HepG2 (cell line): Measurements from ENCODE around the gene L3MBTL4. TPM values are rescaled to one million over a fixed set of nuclear protein-coding genes. Genes with fewer than 3 reads are reported as not detected.

ENCODE experiments used
- ELF4 ChIP-seq: sonication (generic); formaldehyde crosslinking; IDR thresholded peaks from 2 replicates; pipeline ENCODE4 v1.5.0; 2020; ENCODE audit warnings: missing genetic modification reagents, mild to moderate bottlenecking, moderate library complexity, borderline replicate concordance
- ETV5 ChIP-seq: IDR thresholded peaks from 2 replicates; pipeline ENCODE4 v1.6.1; 2018; ENCODE audit warnings: missing biosample characterization, missing genetic modification reagents, inconsistent platforms, borderline replicate concordance
- FIP1L1 ChIP-seq: fragments of 200-400 bp; formaldehyde crosslinking; IDR thresholded peaks from 2 replicates; pipeline ENCODE4 v1.6.1; 2018; ENCODE audit warnings: low read depth, mild to moderate bottlenecking, low read length, moderate library complexity, borderline replicate concordance; ENCODE audit not compliant: insufficient read depth
- GFI1 ChIP-seq: sonication (generic); formaldehyde crosslinking; IDR thresholded peaks from 2 replicates; pipeline ENCODE4 v1.5.0; 2020; ENCODE audit warnings: missing genetic modification reagents, mild to moderate bottlenecking, borderline replicate concordance
- GTF2F1 ChIP-seq: fragments of 150-350 bp; IDR thresholded peaks from 2 replicates; pipeline ENCODE4 v1.6.1; 2014; ENCODE audit warnings: low read length
- HCFC1 ChIP-seq: fragments of 150-350 bp; IDR thresholded peaks from 2 replicates; pipeline ENCODE4 v1.6.1; 2014; ENCODE audit warnings: low read depth, low read length
- MLLT10 ChIP-seq: sonication (generic); formaldehyde crosslinking; IDR thresholded peaks from 2 replicates; pipeline ENCODE4 v1.4.0; 2020; ENCODE audit warnings: missing genetic modification reagents
- MTERF4 ChIP-seq: sonication (generic); formaldehyde crosslinking; IDR thresholded peaks from 2 replicates; pipeline ENCODE4 v1.8.0; 2023; ENCODE audit warnings: mild to moderate bottlenecking, missing genetic modification reagents
- NPAS2 ChIP-seq: sonication (generic); formaldehyde crosslinking; IDR thresholded peaks from 2 replicates; pipeline ENCODE4 v1.8.0; 2022; ENCODE audit warnings: mild to moderate bottlenecking, missing genetic modification reagents, borderline replicate concordance
- NR2F6 ChIP-seq, 2 experiments: IDR thresholded peaks; 2 replicates each; pipeline ENCODE4 v1.6.1; 2016; ENCODE audit warnings: antibody characterized with exemption in 1 of 2, mild to moderate bottlenecking in 1 of 2
- RARG ChIP-seq: sonication (generic); formaldehyde crosslinking; IDR thresholded peaks from 2 replicates; pipeline ENCODE4 v1.4.0; 2020; ENCODE audit warnings: low read depth, mild to moderate bottlenecking, missing genetic modification reagents
- REL ChIP-seq: sonication (generic); formaldehyde crosslinking; conservative IDR thresholded peaks from 2 replicates; pipeline ENCODE4 v1.8.0; 2022; ENCODE audit warnings: mild to moderate bottlenecking, missing genetic modification reagents, moderate library complexity
- REXO4 ChIP-seq: sonication (generic); formaldehyde crosslinking; IDR thresholded peaks from 2 replicates; pipeline ENCODE4 v1.8.0; 2022; ENCODE audit warnings: missing genetic modification reagents, mild to moderate bottlenecking, borderline replicate concordance
- TRIM24 ChIP-seq: sonication (generic); formaldehyde crosslinking; IDR thresholded peaks from 2 replicates; pipeline ENCODE4 v1.8.0; 2022; ENCODE audit warnings: mild to moderate bottlenecking, missing genetic modification reagents
- U2AF2 ChIP-seq: fragments of 200-400 bp; formaldehyde crosslinking; IDR thresholded peaks from 2 replicates; pipeline ENCODE4 v1.6.1; 2017; ENCODE audit warnings: low read depth, mild to moderate bottlenecking, low read length
- YEATS2 ChIP-seq: sonication (generic); formaldehyde crosslinking; IDR thresholded peaks from 2 replicates; pipeline ENCODE4 v1.4.0; 2020; ENCODE audit warnings: missing genetic modification reagents, borderline replicate concordance
- ZBED4 ChIP-seq: sonication (generic); formaldehyde crosslinking; IDR thresholded peaks from 2 replicates; pipeline ENCODE4 v1.4.0; 2020; ENCODE audit warnings: missing genetic modification reagents, borderline replicate concordance
- ZNF543 ChIP-seq: sonication (generic); formaldehyde crosslinking; IDR thresholded peaks from 2 replicates; pipeline ENCODE4 v1.4.0; 2020; ENCODE audit warnings: mild to moderate bottlenecking, missing genetic modification reagents
- ZNF557 ChIP-seq: sonication (generic); formaldehyde crosslinking; IDR thresholded peaks from 2 replicates; pipeline ENCODE4 v1.4.0; 2020; ENCODE audit warnings: missing genetic modification reagents
- ZNF75D ChIP-seq: sonication (generic); formaldehyde crosslinking; IDR thresholded peaks from 2 replicates; pipeline ENCODE4 v1.8.1; 2023; ENCODE audit warnings: missing genetic modification reagents, mild to moderate bottlenecking, borderline replicate concordance
- ZNF850 ChIP-seq: sonication (generic); formaldehyde crosslinking; conservative IDR thresholded peaks from 2 replicates; pipeline ENCODE4 v1.9.0; 2021; ENCODE audit warnings: mild to moderate bottlenecking, missing genetic modification reagents
- ZSCAN30 ChIP-seq: sonication (generic); formaldehyde crosslinking; IDR thresholded peaks from 2 replicates; pipeline ENCODE4 v1.5.0; 2020; ENCODE audit warnings: mild to moderate bottlenecking, missing genetic modification reagents
- polyA plus RNA-seq, 8 experiments: library from polyadenylated mRNA; depleted of rRNA in 3 of 8; stranded (reverse) in 7 of 8; unstranded in 1 of 8; fragments of >200 nt; fragmentation: Illumina TruSeq in 4 of 8; extraction: Trizol in 4 of 8; gene quantifications; 2 replicates each; pipeline versions ENCODE4 v1.2.1 to v1.2.3, GENCODE V29; 2011 to 2016; ENCODE audit warnings: low read depth in 4 of 8, missing spikeins in 1 of 8, mixed read lengths in 1 of 8; ENCODE audit not compliant: insufficient read depth in 1 of 8
- total RNA-seq, 5 experiments: library from RNA; depleted of rRNA; stranded (reverse); fragments of >200 nt; fragmentation: Illumina TruSeq; extraction: Trizol; gene quantifications; 2 replicates each; pipeline ENCODE4 v1.2.3, GENCODE V29; 2016; ENCODE audit warnings: low read depth in 1 of 5
- TF ChIP-seq, protein P1 (sequence below): sonication (generic); formaldehyde crosslinking; IDR thresholded peaks from 2 replicates; pipeline ENCODE4 v1.9.0; 2021; ENCODE audit warnings: missing genetic modification reagents, borderline replicate concordance

Gene L3MBTL4
- total and polyA plus RNA-seq, 2 of the 13 experiments (the other 11 are each of a cell fraction or from before 2014, with no cell fraction given), result 10.8 to 13.3 TPM

DNA sequence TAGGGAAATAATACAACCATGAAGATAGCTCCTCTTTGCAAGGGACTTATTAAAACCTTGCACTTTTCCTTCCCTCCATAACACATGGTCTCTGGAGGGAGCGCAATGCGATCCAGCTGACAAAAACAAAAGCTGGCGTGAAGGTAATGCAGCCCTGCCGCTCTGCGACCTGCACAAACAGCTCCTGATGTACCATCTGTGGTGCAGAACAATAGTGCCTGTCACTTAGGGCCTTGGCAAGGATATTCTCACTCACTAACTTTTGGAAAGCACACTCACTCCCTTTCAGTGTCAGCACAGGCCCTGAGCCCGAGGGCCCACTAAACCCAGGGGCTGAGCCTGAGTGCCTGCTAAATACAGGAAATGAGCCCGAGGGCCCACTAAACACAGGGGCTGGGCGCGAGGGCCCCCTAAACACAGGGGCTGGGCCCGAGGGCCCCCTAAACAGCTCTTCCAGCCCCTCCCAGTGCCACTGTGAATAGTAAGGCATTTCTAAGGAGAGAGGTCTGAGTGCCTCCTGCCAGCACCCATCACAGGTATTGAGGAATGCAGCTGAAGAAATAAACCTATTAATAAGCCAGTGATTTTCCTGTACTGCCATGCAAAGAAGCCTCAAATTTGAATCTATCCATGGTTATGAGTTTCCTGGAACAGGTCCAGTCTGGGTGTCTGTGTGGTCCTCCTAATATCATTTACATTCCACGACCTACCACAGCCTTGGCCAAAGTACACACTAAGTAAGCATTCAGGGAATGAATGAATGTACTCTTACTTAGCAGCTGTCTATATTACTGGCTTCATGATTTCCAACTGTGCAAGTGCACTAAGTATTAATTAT, 9.3 kb downstream of the L3MBTL4 start (continued):
- TF ChIP-seq ZBED4 (CRISPR knock-in tag) (no peak), REXO4 (CRISPR knock-in tag) (no peak), NPAS2 (no peak), RARG (CRISPR knock-in tag) (no peak), FIP1L1 (no peak), ZNF557 (no peak), GFI1 (no peak), ZNF850 (CRISPR knock-in tag) (no peak), MTERF4 (no peak), HCFC1 (no peak), U2AF2 (no peak), YEATS2 (no peak), REL (CRISPR knock-in tag) (no peak), TRIM24 (CRISPR knock-in tag) (no peak), ZSCAN30 (CRISPR knock-in tag) (no peak), ELF4 (no peak), GTF2F1 (no peak), ZNF543 (no peak), ETV5 (CRISPR knock-in tag) (no peak), MLLT10 (CRISPR knock-in tag) (no peak), NR2F6 (IDR thresholded peaks at IDR 0.05) (peak; percentile 27; the same call in 1 of the 2 replicates), NR2F6 (CRISPR knock-in tag; IDR thresholded peaks at IDR 0.05) (no peak), ZNF75D (CRISPR knock-in tag) (no peak)
- TF ChIP-seq, protein P1, sequence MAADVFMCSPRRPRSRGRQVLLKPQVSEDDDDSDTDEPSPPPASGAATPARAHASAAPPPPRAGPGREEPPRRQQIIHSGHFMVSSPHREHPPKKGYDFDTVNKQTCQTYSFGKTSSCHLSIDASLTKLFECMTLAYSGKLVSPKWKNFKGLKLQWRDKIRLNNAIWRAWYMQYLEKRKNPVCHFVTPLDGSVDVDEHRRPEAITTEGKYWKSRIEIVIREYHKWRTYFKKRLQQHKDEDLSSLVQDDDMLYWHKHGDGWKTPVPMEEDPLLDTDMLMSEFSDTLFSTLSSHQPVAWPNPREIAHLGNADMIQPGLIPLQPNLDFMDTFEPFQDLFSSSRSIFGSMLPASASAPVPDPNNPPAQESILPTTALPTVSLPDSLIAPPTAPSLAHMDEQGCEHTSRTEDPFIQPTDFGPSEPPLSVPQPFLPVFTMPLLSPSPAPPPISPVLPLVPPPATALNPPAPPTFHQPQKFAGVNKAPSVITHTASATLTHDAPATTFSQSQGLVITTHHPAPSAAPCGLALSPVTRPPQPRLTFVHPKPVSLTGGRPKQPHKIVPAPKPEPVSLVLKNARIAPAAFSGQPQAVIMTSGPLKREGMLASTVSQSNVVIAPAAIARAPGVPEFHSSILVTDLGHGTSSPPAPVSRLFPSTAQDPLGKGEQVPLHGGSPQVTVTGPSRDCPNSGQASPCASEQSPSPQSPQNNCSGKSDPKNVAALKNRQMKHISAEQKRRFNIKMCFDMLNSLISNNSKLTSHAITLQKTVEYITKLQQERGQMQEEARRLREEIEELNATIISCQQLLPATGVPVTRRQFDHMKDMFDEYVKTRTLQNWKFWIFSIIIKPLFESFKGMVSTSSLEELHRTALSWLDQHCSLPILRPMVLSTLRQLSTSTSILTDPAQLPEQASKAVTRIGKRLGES (CRISPR knock-in tag), result no peak
